ENCODE data around the gene TFF3. TPM values are rescaled to one million over a fixed set of nuclear protein-coding genes. Genes with fewer than 3 reads are reported as not detected.

Gene TFF3
- total and polyA plus RNA-seq, 2 donors (not counting 1 experiment from before 2014, with no cell fraction given) = not detected

GRCh38 chr21:42269386-42269785 is 45.8 kb downstream of the TFF3 start:
- Histone ChIP-seq H2AFZ (ENCODE audit: low read length) (no peak overlapping the region), H3K4me3 (replicated peaks in 1 of 4; ENCODE audit: control extremely low read depth in 1 of 4, insufficient read depth in 1 of 4, low read depth in 3 of 4, low read length in 4 of 4) (no peak overlapping the region), H3K27ac (ENCODE audit: insufficient read depth, low read length) (no peak overlapping the region), H3K9ac (ENCODE audit: insufficient read depth, low read length) (no peak overlapping the region), H3K79me2 (ENCODE audit: control insufficient read depth, insufficient read depth, low read length) (no peaks in the 10 kb centered on the region), H3K27me3 (ENCODE audit: control insufficient read depth, insufficient read depth, low read length) (no peaks in the 10 kb centered on the region), H3K9me3 (ENCODE audit: control insufficient read depth, insufficient read depth, low read depth, low read length) (no peaks in the 10 kb centered on the region), H3K36me3 (ENCODE audit: control insufficient read depth, insufficient read depth, low read length) (no peaks in the 10 kb centered on the region), H3K4me1 (ENCODE audit: control insufficient read depth, extremely low read depth, insufficient read depth, low read length) (no peaks in the 10 kb centered on the region), H3K4me2 (ENCODE audit: extremely low read depth, insufficient read depth, low read length) (no peak overlapping the region), H4K20me1 (ENCODE audit: control insufficient read depth, extremely low read depth, insufficient read depth, low read length) (no peaks in the 10 kb centered on the region)
- TF ChIP-seq CTCF (conservative IDR thresholded peaks at IDR 0.05 in 1 of 2, IDR thresholded peaks at IDR 0.05 in 1 of 2; ENCODE audit: low read depth in 1 of 2, low read length in 2 of 2) = no peak
- no peak for TF ChIP-seq EZH2 (IDR thresholded peaks at IDR 0.05; ENCODE audit: low read length, missing control alignments)
- no peak for DNase-seq (ENCODE audit: low read depth in 2 of 2)

GRCh38 chr21:42266971-42267556 is 48.1 kb downstream of the TFF3 start:
- Histone ChIP-seq H3K4me2 (ENCODE audit: extremely low read depth, insufficient read depth, low read length) (no peak overlapping the region), H3K4me3 (replicated peaks in 1 of 4; ENCODE audit: control extremely low read depth in 1 of 4, insufficient read depth in 1 of 4, low read depth in 3 of 4, low read length in 4 of 4) (no peak overlapping the region), H3K79me2 (ENCODE audit: control insufficient read depth, insufficient read depth, low read length) (no peaks in the 10 kb centered on the region), H3K9ac (ENCODE audit: insufficient read depth, low read length) (no peak overlapping the region), H3K36me3 (ENCODE audit: control insufficient read depth, insufficient read depth, low read length) (no peaks in the 10 kb centered on the region), H3K27me3 (ENCODE audit: control insufficient read depth, insufficient read depth, low read length) (no peaks in the 10 kb centered on the region), H2AFZ (ENCODE audit: low read length) (no peak overlapping the region), H3K27ac (ENCODE audit: insufficient read depth, low read length) (no peak overlapping the region), H3K9me3 (ENCODE audit: control insufficient read depth, insufficient read depth, low read depth, low read length) (no peaks in the 10 kb centered on the region), H3K4me1 (ENCODE audit: control insufficient read depth, extremely low read depth, insufficient read depth, low read length) (no peaks in the 10 kb centered on the region), H4K20me1 (ENCODE audit: control insufficient read depth, extremely low read depth, insufficient read depth, low read length) (no peaks in the 10 kb centered on the region)
- TF ChIP-seq EZH2 (IDR thresholded peaks at IDR 0.05; ENCODE audit: low read length, missing control alignments) = no peak
- no peak for TF ChIP-seq CTCF (conservative IDR thresholded peaks at IDR 0.05 in 1 of 2, IDR thresholded peaks at IDR 0.05 in 1 of 2; ENCODE audit: low read depth in 1 of 2, low read length in 2 of 2)
- DNase-seq (ENCODE audit: low read depth in 2 of 2) = no peak

- Histone ChIP-seq H4K20me1 (ENCODE audit: control insufficient read depth, extremely low read depth, insufficient read depth, low read length) (no peaks in the 10 kb centered on the region), H3K4me1 (ENCODE audit: control insufficient read depth, extremely low read depth, insufficient read depth, low read length) (no peaks in the 10 kb centered on the region), H3K36me3 (ENCODE audit: control insufficient read depth, insufficient read depth, low read length) (no peaks in the 10 kb centered on the region), H3K4me3 (replicated peaks in 1 of 4; ENCODE audit: control extremely low read depth in 1 of 4, insufficient read depth in 1 of 4, low read depth in 3 of 4, low read length in 4 of 4) (no peak overlapping the region), H3K27me3 (ENCODE audit: control insufficient read depth, insufficient read depth, low read length) (peaks cover 3% of the 10 kb centered on the region), H3K27ac (ENCODE audit: insufficient read depth, low read length) (no peak overlapping the region), H3K79me2 (ENCODE audit: control insufficient read depth, insufficient read depth, low read length) (no peaks in the 10 kb centered on the region), H2AFZ (ENCODE audit: low read length) (no peak overlapping the region), H3K4me2 (ENCODE audit: extremely low read depth, insufficient read depth, low read length) (no peak overlapping the region), H3K9ac (ENCODE audit: insufficient read depth, low read length) (no peak overlapping the region), H3K9me3 (ENCODE audit: control insufficient read depth, insufficient read depth, low read depth, low read length) (no peaks in the 10 kb centered on the region)
- DNase-seq (ENCODE audit: low read depth in 2 of 2) = no peak
- no peak for TF ChIP-seq CTCF (conservative IDR thresholded peaks at IDR 0.05 in 1 of 2, IDR thresholded peaks at IDR 0.05 in 1 of 2; ENCODE audit: low read depth in 1 of 2, low read length in 2 of 2)
- no peak for TF ChIP-seq EZH2 (IDR thresholded peaks at IDR 0.05; ENCODE audit: low read length, missing control alignments)
These were observed 49.9 kb downstream of the TFF3 start for GRCh38 chr21:42265231-42265812.
